ENCODE measurements around the gene SETD1A.

Gene SETD1A

GRCh38 chr16:30977502-30977901 lies 19.9 kb downstream of the SETD1A start:
- Histone ChIP-seq H2AFZ (ENCODE audit: low read length) (no peak overlapping the region), H3K9me3 (ENCODE audit: insufficient read depth, low read depth, low read length) (no peaks in the 10 kb centered on the region), H3K79me2 (ENCODE audit: insufficient read depth, low read length) (no peaks in the 10 kb centered on the region), H3K4me1 (ENCODE audit: insufficient read depth, low read length, poor library complexity, severe bottlenecking) (no peaks in the 10 kb centered on the region), H3K4me2 (ENCODE audit: low read depth, low read length, poor library complexity, severe bottlenecking) (no peak overlapping the region), H3K27me3 (ENCODE audit: insufficient read depth, low read length, poor library complexity, severe bottlenecking) (no peaks in the 10 kb centered on the region), H3K4me3 (ENCODE audit: low read length, poor library complexity, severe bottlenecking) (no peak overlapping the region), H3K36me3 (ENCODE audit: insufficient read depth, low read length) (peaks cover 58% of the 10 kb centered on the region; the same call in 1 of the 2 replicates), H3K9ac (ENCODE audit: low read depth, low read length, poor library complexity, severe bottlenecking) (no peak overlapping the region), H3F3A (ENCODE audit: low read depth) (no peaks in the 10 kb centered on the region), H4K20me1 (ENCODE audit: insufficient read depth, low read length, poor library complexity, severe bottlenecking) (no peaks in the 10 kb centered on the region), H3K9me2 (replicated peaks; ENCODE audit: low read depth, low read length) (no peaks in the 10 kb centered on the region)
- TF ChIP-seq CTCF (conservative IDR thresholded peaks at IDR 0.05; ENCODE audit: low read length) (peak; percentile 63), EZH2phosphoT487 (IDR thresholded peaks at IDR 0.05; ENCODE audit: borderline replicate concordance) (no peak)

- H3K36me3 ChIP-seq (ENCODE audit: insufficient read depth, low read length), result peaks cover 56% of the 10 kb centered on the region; the same call in 1 of the 2 replicates
Observed at GRCh38 chr16:30979170-30980022, 21.8 kb downstream of the SETD1A start.

GRCh38 chr16:30980023-30980371 lies 22.4 kb downstream of the SETD1A start:
- Histone ChIP-seq H4K20me1 (ENCODE audit: insufficient read depth, low read length, poor library complexity, severe bottlenecking) (no peaks in the 10 kb centered on the region), H2AFZ (ENCODE audit: low read length) (no peak overlapping the region), H3F3A (ENCODE audit: low read depth) (no peaks in the 10 kb centered on the region), H3K27me3 (ENCODE audit: insufficient read depth, low read length, poor library complexity, severe bottlenecking) (no peaks in the 10 kb centered on the region), H3K4me3 (ENCODE audit: low read length, poor library complexity, severe bottlenecking) (no peak overlapping the region), H3K9ac (ENCODE audit: low read depth, low read length, poor library complexity, severe bottlenecking) (no peak overlapping the region), H3K79me2 (ENCODE audit: insufficient read depth, low read length) (no peaks in the 10 kb centered on the region), H3K9me3 (ENCODE audit: insufficient read depth, low read depth, low read length) (no peaks in the 10 kb centered on the region), H3K36me3 (ENCODE audit: insufficient read depth, low read length) (peaks cover 57% of the 10 kb centered on the region; the same call in 1 of the 2 replicates), H3K4me1 (ENCODE audit: insufficient read depth, low read length, poor library complexity, severe bottlenecking) (no peaks in the 10 kb centered on the region), H3K4me2 (ENCODE audit: low read depth, low read length, poor library complexity, severe bottlenecking) (no peak overlapping the region), H3K9me2 (replicated peaks; ENCODE audit: low read depth, low read length) (no peaks in the 10 kb centered on the region)
- TF ChIP-seq CTCF (conservative IDR thresholded peaks at IDR 0.05; ENCODE audit: low read length) (no peak), EZH2phosphoT487 (IDR thresholded peaks at IDR 0.05; ENCODE audit: borderline replicate concordance) (no peak)

More at GRCh38 chr16:30979170-30980022, 21.8 kb downstream of the SETD1A start:
- Histone ChIP-seq H3K9me2 (replicated peaks; ENCODE audit: low read depth, low read length) (no peaks in the 10 kb centered on the region), H3K79me2 (ENCODE audit: insufficient read depth, low read length) (no peaks in the 10 kb centered on the region), H3K9me3 (ENCODE audit: insufficient read depth, low read depth, low read length) (no peaks in the 10 kb centered on the region), H4K20me1 (ENCODE audit: insufficient read depth, low read length, poor library complexity, severe bottlenecking) (no peaks in the 10 kb centered on the region), H3K4me2 (ENCODE audit: low read depth, low read length, poor library complexity, severe bottlenecking) (no peak overlapping the region), H3K9ac (ENCODE audit: low read depth, low read length, poor library complexity, severe bottlenecking) (no peak overlapping the region), H3K4me3 (ENCODE audit: low read length, poor library complexity, severe bottlenecking) (no peak overlapping the region), H3K4me1 (ENCODE audit: insufficient read depth, low read length, poor library complexity, severe bottlenecking) (no peaks in the 10 kb centered on the region), H2AFZ (ENCODE audit: low read length) (no peak overlapping the region), H3K27me3 (ENCODE audit: insufficient read depth, low read length, poor library complexity, severe bottlenecking) (no peaks in the 10 kb centered on the region), H3F3A (ENCODE audit: low read depth) (no peaks in the 10 kb centered on the region)
- no peak for TF ChIP-seq EZH2phosphoT487 (IDR thresholded peaks at IDR 0.05; ENCODE audit: borderline replicate concordance)
- TF ChIP-seq CTCF (conservative IDR thresholded peaks at IDR 0.05; ENCODE audit: low read length), result no peak

Measured in Loucy (cell line).